AG09319 (cell line): ENCODE data around the gene BORCS8.
"Not testable (repeated sequence)": the region's sequence is repeated elsewhere in the genome, so short reads cannot be mapped to it uniquely, and the experiment has no call there.

ENCODE experiments used
- DNase-seq: peaks from one replicate; pipeline ENCODE4 v3.0.0-alpha.2; 2010; ENCODE audit warnings: low read depth; ENCODE audit errors: extremely low read depth
- TF ChIP-seq, protein P1 (sequence below): IDR thresholded peaks from 2 replicates; pipeline ENCODE4 v1.5.1; 2011; ENCODE audit warnings: low read depth, mild to moderate bottlenecking, inconsistent platforms, low read length, moderate library complexity

Gene BORCS8

DNA sequence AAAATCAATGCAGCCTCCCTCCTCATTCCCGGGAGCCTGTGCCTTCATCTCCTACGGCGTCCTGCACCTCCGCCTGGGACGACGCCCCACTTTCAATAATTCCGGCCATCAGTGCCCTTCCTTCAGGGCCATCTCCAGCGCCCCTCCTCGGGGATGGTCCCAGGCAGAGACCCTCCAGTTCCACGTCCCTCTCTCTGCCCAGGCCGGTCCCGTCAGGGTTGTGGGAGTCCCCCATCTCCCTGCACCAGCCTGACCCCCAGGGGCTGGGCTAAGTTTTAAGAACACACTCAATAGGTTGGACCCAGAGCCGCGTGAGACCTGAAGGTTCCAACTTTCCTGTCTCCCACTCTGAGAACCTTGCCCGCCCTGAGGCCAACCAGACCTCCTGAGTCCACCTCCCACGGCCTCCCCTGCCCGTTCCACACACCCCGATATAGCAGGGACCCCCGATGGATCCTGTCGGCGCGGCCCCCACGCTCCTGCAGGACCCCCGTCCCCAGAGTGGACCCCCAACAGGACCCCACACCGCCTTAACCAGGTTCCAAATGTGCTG lies 54.3 kb downstream of the BORCS8 start:
- TF ChIP-seq, protein P1, sequence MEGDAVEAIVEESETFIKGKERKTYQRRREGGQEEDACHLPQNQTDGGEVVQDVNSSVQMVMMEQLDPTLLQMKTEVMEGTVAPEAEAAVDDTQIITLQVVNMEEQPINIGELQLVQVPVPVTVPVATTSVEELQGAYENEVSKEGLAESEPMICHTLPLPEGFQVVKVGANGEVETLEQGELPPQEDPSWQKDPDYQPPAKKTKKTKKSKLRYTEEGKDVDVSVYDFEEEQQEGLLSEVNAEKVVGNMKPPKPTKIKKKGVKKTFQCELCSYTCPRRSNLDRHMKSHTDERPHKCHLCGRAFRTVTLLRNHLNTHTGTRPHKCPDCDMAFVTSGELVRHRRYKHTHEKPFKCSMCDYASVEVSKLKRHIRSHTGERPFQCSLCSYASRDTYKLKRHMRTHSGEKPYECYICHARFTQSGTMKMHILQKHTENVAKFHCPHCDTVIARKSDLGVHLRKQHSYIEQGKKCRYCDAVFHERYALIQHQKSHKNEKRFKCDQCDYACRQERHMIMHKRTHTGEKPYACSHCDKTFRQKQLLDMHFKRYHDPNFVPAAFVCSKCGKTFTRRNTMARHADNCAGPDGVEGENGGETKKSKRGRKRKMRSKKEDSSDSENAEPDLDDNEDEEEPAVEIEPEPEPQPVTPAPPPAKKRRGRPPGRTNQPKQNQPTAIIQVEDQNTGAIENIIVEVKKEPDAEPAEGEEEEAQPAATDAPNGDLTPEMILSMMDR, result no peak
- DNase-seq, result no peak

DNA sequence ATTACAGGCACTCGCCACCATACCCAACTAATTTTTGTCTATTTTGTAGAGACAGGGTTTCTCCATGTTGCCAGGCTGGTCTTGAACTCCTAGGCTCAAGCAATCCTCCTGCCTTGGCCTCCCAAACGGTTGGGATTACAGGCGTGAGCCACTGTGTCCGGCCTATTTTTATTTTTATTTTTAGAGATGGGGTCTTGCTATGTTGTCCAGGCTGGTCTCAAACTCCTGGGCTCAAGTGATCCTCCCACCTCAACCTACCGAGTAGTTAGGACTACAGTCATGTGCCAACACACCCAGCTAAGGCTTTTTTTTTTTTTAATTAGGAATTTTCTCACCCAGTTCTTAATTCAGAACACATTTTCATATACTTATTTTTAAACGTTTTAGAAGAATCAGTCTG lies 56.2 kb downstream of the BORCS8 start:
- not testable (repeated sequence) for DNase-seq

- TF ChIP-seq, protein P1, result no peak
- DNase-seq, result no peak
Observed at GRCh38 chr19:19134687-19135158, 57.2 kb downstream of the BORCS8 start.

DNA sequence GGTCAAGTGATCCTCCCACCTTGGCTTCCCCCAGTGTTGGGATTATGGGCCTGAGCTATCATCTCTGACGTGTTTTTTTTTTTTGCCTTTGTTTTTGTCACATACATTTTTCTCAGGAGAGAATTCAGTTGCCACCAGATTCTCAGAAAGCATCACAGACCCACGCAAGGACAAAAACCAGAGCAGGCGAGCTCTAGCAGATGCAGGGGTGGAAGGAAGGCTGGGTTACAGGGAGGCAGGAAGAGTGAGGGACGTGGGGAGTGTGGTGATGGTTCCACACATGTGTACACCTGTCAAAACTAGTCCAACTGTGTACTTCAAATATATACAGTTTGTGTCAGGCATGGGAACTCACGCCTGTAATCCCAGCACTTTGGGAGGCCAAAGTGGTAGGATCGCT lies 58.0 kb downstream of the BORCS8 start:
- TF ChIP-seq, protein P1, result no peak
- no peak for DNase-seq

DNA sequence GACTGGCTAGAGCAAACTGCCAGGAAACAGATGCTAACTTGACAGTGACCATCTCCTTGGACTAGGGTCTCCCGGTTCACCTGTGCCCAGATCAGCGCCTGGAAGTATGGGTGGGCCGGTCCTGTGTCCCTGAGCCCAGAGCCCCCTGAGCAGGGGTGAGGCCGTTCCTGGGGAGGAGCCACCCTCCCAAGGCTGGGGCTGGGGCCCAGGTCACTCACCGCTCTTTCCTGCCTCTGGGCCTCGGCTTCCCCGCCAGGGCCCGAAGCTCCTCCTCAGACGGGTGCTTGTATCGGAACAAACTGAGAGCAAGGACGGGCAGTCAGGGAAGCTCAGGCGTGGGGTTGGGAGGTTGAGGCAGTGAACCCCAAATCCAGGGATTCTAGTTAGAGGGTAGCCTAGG lies 59.0 kb downstream of the BORCS8 start:
- TF ChIP-seq, protein P1, result no peak
- no peak for DNase-seq

DNA sequence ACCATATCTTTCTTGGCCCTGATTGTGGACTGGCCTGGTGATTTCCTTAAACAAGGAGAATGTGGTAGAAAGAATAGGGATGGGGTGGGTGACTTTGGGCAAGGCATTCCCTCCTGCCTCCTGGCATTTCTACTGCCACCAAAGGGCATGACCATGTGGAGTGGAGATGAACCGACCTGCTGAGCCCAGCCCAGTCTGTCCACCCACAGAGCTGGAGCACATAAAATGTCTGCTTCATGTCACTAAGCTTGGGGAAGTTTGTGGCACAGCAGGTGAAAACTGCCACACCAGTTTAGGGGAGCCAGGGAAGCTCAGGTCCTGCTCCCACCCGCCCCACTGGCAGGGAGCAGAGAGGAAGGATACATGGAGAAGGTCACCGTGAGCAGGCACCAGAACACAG lies 60.0 kb downstream of the BORCS8 start:
- DNase-seq, result no peak
- TF ChIP-seq, protein P1, result no peak
